GM19395 (cell line): ENCODE results near the gene GSN.
"Not testable (repeated sequence)": the region's sequence is repeated elsewhere in the genome, so short reads cannot be mapped to it uniquely, and the experiment has no call there.

Experiments
- ATAC-seq: cut with Tn5 transposase; IDR thresholded peaks from one replicate; pipeline ENCODE4 v1.9.1; 2021; ENCODE audit warnings: mild to moderate bottlenecking, moderate library complexity; ENCODE audit not compliant: unreplicated experiment

Gene GSN

GRCh38 chr9:121286688-121286972 lies 18.7 kb downstream of the GSN start:
- no peak for ATAC-seq

- ATAC-seq = no peak
Measured at GRCh38 chr9:121286973-121287741, 19.2 kb downstream of the GSN start.

GRCh38 chr9:121288673-121289025 lies 20.7 kb downstream of the GSN start:
- no peak for ATAC-seq

- ATAC-seq = no peak
Measured at GRCh38 chr9:121289026-121289771, 21.2 kb downstream of the GSN start.

- no peak for ATAC-seq
Measured at GRCh38 chr9:121289772-121290370, 21.9 kb downstream of the GSN start.

- not testable (repeated sequence) for ATAC-seq
Measured at GRCh38 chr9:121291536-121291935, 23.6 kb downstream of the GSN start.

- no peak for ATAC-seq
Measured at GRCh38 chr9:121292051-121292450, 24.1 kb downstream of the GSN start.

GRCh38 chr9:121292801-121293241 lies 24.9 kb downstream of the GSN start:
- no peak for ATAC-seq

GRCh38 chr9:121294151-121294743 lies 26.3 kb downstream of the GSN start:
- ATAC-seq = no peak

- no peak for ATAC-seq
Measured at GRCh38 chr9:121294866-121295661, 27.1 kb downstream of the GSN start.

- no peak for ATAC-seq
Measured at GRCh38 chr9:121295662-121296191, 27.8 kb downstream of the GSN start.

- no peak for ATAC-seq
Measured at GRCh38 chr9:121296213-121297127, 28.5 kb downstream of the GSN start.

- no peak for ATAC-seq
Measured at GRCh38 chr9:121297389-121297788, 29.4 kb downstream of the GSN start.

- ATAC-seq = no peak
Measured at GRCh38 chr9:121298016-121298538, 30.1 kb downstream of the GSN start.

GRCh38 chr9:121298689-121299466 lies 30.9 kb downstream of the GSN start:
- peak; percentile 13 for ATAC-seq

GRCh38 chr9:121299467-121300282 lies 31.7 kb downstream of the GSN start:
- ATAC-seq = peak; percentile 56

- no peak for ATAC-seq
Measured at GRCh38 chr9:121300283-121301119, 32.5 kb downstream of the GSN start.
